RWPE1 (cell line): ENCODE results near the gene PCBP3.

ENCODE experiments used
- CTCF ChIA-PET: fragments of 350-600 bp; sonication (Branson Sonifier 250); formaldehyde crosslinking; extraction: SDS; loops from one replicate; lab custom pipeline; 2021; lab: Yijun Ruan, JAX
- POLR2A ChIA-PET: fragments of 400-600 bp; formaldehyde crosslinking; extraction: SDS; loops from one replicate; lab custom pipeline; 2020; ENCODE audit warnings: antibody characterized with exemption; ENCODE audit not compliant: low non-redundant PET; lab: Yijun Ruan, JAX
- DNase-seq: peaks from one replicate; pipeline ENCODE4 v3.0.0; 2012; ENCODE audit warnings: low spot score
- H3K27ac ChIP-seq: fragments of 450-650 bp; 2 replicates; pipeline ENCODE4 v1.5.1; 2017
- CTCF ChIP-seq: fragments of 450-650 bp; conservative IDR thresholded peaks from 2 replicates; pipeline ENCODE4 v1.5.1; 2017; ENCODE audit warnings: low read depth, mild to moderate bottlenecking

PCBP3 gene

GRCh38 chr21:45986316-45987051 is 343.0 kb downstream of the PCBP3 start:
- no peak for TF ChIP-seq CTCF
- no peak overlapping the region for H3K27ac ChIP-seq
- ChIA-PET POLR2A (no interaction called here), CTCF (no interaction called here)
- DNase-seq, result no peak

GRCh38 chr21:45987121-45987711 is 343.7 kb downstream of the PCBP3 start:
- CTCF ChIA-PET, result no interaction called here

GRCh38 chr21:45988366-45989347 is 345.1 kb downstream of the PCBP3 start:
- POLR2A ChIA-PET, result no interaction called here
- DNase-seq, result no peak
- TF ChIP-seq CTCF, result no peak
- CTCF ChIA-PET, result interaction anchor here (0.5 to 0.6 kb wide), 2 partner anchors 25 to 153 kb away, joined by 3 to 4 read pairs; no protein-coding TSS in a partner anchor
- H3K27ac ChIP-seq, result no peak overlapping the region

More at GRCh38 chr21:45987121-45987711, 343.7 kb downstream of the PCBP3 start:
- no peak for DNase-seq
- no peak for TF ChIP-seq CTCF
- no peak overlapping the region for H3K27ac ChIP-seq
- POLR2A ChIA-PET, result no interaction called here

GRCh38 chr21:45989355-45990048 is 346.0 kb downstream of the PCBP3 start:
- ChIA-PET CTCF (interaction anchor here (0.6 kb wide), 1 partner anchor 153 kb away, joined by 4 read pairs; no protein-coding TSS in a partner anchor), POLR2A (no interaction called here)
- H3K27ac ChIP-seq, result no peak overlapping the region
- no peak for TF ChIP-seq CTCF
- DNase-seq, result no peak

GRCh38 chr21:45990049-45990711 is 346.7 kb downstream of the PCBP3 start:
- DNase-seq, result no peak
- ChIA-PET POLR2A (no interaction called here), CTCF (no interaction called here)
- TF ChIP-seq CTCF, result no peak
- H3K27ac ChIP-seq, result no peak overlapping the region
